GF-D8 (cell line): ENCODE data around the gene TLCD1.

Source experiments
- DNase-seq: peaks from one replicate; lab custom pipeline; 2025; lab: John Stamatoyannopoulos, UW

TLCD1 gene, protein sequence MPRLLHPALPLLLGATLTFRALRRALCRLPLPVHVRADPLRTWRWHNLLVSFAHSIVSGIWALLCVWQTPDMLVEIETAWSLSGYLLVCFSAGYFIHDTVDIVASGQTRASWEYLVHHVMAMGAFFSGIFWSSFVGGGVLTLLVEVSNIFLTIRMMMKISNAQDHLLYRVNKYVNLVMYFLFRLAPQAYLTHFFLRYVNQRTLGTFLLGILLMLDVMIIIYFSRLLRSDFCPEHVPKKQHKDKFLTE

DNA sequence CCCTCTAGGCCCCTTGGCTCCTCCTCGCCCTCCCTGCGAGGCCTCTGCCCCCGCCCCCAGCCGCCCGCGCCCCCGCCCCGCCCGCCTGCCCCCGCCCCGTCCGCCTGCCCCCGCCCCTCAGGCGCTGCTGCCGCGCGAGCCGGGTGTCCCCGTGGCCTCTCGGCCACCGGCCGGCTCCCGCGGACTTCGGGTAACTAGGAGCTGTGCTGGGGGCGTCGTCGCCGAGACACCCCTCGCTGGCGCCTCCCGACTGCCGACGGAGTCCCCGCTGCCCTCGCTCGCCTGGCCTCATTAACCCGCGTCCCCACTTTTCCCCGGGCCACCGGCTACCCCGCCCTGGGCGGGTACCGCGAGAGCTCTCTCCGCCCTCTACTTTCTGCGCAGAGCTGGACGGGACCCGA, at the start of gene TLCD1:
TLCD1 (minus strand) TSS at position 8 of the 401 bp plus-strand sequence. CDS start 136 bp downstream, outside the sequence.
- peak; percentile 5 for DNase-seq

DNA sequence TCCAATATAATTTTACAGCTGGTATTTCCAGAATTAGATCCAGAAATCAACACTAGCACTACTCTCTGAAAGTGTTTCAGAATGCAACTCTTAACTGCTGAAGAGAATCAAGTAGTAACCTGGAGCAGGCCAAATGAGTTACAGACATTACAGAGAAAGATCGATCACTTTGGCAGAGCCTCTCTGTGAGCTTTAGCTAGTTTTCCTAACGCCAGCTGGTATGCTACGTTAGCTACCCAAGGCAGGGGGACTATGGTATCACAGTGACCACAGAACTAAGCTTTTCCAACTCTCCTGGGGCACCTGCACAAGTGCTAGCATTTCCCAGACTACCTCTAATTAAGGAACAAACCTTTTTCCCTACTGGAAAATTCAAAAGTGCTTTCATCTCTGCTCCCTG, 48.2 kb upstream of the TLCD1 start:
- DNase-seq = no peak

DNA sequence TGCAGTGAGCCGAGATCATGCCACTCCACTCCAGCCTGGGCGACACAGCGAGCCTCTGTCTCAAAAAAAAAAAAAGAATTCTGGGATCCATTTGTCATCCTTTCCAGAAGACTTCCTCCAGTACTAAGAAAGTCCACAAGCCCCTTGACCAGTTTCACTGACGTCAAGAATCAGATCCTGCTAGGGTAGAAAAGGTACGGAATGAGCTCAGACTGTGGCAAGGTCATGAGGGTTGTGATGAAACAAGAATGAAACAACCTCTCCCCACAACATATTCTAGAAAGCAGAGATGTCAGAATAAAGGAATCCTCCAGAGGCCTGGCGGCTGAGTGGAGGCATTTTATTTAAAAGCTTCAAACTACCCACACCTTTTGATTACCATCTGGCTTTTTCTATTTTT, 47.7 kb upstream of the TLCD1 start:
- no peak for DNase-seq

DNA sequence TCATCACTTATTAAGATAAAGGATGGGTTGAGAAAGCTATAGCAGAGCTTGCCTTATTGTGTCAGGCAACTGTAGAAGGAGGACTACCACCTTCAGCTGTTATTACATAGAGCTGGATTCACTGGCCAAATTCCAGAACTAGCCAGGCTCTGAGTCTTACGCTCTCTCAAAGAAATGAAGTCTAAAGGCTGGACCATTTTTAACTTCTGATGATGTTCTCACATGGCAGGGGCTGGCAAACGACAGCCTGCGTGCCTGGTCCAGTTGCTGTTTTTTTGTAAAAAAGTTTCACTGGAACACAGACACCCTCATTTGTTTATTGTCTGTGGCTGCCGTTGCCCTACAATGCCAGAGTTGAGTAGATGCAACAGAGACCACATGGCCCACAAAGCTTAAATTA, 39.0 kb upstream of the TLCD1 start:
- no peak for DNase-seq

DNA sequence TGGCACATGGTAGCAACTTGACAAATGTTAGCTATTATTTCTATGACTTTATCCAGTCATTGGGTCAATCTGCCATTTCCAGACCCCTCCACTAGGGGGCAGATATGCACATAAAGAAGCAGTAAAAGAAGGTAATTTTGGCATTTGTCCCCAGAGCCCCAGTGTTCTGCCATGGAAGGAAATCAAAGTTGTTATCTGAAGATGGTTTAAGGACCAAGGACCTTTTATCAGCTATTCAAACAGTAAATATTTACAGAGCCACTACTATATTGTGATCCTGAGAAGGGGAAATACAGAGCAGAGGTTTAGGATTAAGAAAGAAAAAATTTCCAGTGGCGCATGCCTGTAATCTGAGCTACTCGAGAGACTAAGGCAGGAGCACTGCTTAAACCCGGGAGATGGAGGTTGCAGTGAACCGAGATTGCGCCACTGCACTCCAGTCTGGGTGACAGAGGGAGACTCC, 37.8 kb upstream of the TLCD1 start:
- peak; percentile 1 for DNase-seq

DNA sequence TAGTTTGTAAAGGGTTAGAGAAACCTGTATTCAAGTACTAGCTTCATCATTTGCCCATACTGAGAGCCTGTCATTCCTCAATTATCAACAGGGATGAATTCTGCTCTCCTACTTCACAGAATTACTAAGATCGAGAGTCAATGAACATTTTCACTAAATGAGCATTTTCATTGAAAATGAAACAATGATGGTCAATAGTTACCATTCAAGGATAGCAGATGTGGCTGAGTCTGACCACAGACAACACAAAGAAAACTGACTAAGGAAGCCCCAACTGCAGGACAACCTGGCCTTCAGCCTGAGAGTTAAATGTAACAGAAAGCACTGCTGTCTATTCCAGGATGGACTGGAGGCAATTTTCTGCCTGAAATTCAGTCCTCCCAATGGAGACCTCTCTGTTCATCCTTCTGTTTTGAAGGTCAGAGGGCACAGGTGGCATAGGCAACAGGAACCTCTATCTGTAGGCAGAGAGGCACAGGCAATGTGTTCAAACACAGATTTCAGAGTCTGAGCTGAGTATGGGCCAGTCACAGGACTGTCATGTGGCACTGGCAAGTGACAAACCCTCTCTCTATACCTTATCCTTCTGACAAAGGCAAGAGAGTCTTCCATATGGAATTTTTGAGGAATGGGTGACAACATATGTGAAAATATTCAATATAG, 37.2 kb upstream of the TLCD1 start:
- DNase-seq = no peak

DNA sequence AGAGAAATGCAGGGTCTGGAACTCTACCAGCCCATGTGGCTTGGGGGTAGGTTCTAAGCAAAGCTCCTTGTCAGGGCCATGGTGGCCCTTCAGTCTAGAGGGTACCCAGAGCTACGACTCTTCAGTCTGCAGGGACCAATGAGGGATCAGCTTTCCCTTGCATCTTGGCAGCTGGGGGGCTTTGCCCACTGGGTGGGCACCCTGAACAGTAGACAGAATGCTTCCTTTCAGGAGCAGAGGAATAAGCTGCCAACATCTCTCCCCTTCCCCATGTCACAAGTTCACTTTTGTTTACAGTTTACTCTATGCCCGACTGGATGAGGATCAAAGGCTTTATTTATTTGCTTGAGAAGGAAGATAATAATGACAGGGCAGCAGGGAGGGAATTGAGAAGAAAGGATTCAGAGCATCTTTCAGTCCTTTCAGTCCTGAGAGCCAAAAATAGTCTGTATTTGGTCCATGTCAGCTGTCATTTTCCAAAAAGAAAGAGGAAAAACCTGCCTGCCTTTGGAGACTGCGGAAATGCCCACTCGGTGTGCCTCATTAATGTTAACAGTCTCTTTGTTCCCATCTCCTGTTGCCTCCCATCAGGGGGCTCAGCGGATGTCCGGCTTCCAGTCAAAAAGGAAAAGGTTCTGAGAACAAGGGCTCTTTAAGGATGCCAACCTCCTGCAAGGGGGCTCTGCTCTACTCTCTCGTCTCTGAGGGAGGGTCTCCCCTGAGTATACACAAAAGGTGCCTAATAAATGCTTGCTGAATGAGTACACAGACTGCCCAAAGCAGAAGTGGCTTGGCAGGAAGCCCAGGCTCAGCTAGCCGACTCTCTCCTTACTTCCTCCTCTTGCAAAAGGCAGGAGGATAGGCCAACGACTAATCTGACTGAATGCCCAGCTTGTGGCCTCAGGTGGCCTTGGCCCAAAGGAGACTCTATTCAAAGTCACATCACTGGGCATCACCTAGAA, 34.8 kb upstream of the TLCD1 start:
- peak; percentile 53 for DNase-seq

DNA sequence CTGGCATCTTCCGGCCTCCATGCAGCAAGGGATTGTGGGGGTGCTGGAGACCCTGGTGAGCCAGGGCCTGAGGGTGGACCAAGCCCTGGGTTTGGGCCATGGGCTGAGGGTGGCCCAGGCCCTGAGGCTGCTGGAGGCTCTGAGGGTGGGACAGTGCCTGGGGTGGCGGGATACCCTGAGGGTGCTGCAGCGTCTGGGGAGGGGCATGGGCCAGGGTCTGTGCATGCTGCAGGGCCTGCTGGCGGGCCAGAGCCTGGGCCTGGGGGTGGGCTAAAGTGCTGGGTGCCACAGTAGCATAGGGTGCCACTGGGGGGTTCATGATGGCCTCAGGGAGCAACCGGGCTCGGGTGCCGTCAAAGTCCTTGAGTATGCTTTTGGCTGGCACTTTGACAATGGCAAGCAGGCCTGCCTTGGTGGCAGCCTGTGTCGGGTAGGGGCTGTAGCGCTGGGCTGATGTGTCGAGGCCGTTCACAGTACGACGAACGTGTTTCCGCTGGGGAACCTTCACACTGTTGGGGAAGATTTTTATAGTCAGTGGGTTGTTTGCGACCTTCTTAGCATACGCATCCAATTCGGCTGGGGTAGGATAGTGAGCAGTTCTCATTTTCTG, 33.3 kb upstream of the TLCD1 start:
- DNase-seq = no peak

DNA sequence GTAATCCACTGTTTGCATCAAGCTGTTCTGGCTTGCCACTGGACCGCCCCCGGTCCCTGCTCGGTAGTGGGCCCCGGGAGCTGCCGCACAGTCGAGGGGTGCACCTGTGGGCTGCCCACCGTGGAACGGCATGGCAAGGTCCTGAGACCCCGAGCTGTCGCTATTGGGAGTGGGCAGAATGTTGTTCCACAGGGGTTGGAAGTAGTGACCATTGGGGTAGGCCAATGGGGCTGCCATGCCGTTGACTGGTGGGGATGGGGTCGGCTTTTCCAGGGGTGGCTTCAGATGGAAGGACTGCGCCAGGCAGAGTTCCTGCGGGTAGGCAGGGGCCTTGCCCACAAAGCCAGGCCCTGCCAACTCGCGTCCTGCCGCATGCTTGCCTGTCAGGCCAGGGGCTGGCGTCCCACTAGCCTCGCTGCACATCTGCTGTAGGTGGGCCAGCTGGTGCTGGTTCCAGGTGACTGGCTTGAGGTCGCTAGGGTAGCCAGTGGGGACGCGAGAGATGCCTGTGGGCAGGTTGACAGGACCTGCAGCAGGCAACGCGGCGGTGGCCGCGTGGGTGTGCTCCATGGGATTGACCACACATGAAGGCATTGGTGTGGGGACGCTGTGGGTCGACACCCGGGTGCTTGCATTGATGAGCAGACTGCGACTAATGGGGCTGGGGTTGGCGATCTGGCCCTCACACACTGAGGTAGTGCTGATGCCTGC, 32.5 kb upstream of the TLCD1 start:
- no peak for DNase-seq

DNA sequence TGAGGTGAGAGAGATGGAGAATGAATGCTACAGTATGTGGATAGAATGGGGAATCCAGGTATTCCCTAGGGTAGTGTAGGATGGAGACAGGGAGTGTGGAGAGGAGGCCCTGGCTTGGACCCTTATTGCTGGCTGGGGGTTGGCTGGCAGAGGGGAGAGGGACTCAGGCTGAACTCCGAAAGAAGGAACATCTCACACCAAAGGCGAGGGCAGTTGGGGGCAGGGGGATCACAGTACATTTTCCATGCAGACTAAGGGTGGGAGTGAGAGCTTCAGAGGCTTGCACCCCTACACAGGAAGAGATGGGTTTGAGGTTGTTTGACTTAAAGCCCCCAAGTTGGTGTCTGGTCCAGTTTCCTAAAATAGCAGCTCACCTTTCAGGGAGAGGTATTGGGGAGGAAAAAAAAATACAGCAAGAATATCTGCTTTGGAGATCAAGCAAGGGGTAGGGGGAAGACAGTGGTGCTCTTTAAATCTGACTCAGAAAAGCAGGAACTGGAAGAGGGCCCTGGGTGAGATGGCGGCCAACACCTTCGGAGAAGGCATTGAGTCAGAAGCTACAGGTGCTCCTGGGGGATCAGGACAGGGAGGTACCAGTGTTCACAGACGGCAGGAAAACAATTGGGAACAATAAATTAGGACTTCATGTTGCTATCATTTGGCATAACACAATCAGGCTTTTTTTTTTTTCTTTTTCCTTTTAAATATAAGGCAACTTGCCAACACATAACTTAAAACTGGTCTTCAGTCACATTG, 30.2 kb upstream of the TLCD1 start:
- DNase-seq = no peak

DNA sequence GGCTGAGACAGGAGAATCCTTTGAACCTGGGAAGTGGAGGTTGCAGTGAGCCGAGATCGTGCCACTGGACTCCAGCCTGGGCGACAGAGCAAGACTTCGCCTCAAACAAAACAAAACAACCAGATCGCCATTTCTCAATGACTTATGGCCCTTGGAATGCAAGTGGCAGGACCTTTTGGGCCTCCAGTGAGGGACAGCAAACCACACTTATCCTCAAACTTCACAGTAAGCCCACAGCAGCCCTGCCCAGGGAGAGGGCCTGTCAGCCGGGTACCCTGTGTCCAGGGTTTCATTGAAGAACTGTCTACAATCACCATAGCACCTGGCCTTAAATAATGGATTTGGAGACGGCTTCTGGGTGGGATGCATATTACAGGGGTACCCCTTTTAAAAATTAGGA, 29.5 kb upstream of the TLCD1 start:
- DNase-seq = no peak

DNA sequence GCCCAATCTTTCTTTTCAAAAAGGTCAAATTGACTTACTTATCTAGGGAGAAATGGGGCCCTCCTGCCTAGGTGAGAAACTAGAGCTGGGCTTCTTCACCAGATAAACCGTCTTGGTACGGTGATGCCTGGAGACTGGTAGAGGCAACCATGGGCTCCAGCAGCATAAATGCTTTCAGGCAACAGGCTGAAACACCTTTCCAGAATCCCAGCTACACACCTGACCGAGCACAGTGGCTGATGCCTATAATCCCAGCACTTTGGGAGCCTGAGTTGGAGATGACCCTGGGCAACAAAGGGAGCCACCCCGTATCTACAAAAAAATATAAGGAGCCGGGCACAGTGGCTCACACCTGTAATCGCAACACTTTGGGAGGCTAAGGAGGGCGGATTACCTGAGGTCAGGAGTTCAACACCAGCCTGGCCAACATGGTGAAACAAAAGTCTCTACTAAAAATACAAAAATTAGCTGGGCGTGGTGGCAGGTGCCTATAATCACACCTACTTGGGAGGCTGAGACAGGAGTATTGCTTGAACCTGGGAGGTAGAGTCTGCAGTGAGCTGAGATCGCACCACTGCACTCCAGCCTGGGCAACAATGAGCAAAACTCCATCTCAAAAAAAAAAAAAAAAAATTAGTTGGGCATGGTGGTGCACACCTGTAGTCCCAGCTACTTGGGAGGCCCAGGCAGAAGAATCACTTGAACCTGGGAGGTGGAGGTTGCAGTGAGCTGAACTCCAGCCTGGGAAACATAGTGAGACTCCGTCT, 25.8 kb upstream of the TLCD1 start:
- DNase-seq = no peak

DNA sequence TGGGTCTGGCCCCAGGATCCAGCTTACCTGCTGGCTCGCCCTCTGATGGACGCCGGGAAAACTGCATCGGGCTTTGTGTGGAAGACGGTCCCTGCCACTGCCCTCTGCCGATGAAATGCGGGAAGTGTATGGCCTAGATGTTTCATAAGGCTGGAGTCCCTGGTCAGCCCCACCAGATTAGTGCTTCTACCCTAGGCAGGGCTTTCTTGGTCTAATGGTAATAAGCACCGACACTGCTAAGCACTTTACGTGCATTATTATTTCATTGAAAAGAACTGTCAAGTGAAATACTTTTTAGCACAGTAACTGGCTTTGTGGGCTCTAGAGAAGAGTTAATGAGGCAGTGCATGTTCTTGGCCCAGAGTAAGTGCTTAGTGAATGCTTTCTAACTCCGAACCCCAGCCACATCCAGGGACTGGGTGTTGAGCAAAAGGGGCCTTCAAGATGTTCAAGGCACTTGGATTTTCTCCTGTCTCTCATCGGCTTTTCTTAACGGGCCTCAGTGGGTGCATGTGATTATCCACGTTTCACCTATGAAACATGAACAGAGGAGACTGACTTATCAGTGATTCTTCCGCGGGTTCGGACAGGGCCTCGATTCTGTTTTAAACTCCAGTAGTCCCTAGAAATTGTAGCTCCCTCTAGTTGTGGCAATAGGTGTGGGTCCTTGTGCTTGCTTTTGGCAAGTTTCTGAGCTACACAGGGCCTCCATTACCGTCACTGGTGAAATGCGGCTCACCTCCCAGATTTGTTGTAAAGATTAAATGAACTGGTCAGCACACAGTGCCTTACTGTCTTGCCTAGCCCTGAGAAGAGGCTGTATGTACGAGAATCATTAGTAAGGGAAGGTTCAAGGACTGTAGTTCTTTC, 24.4 kb upstream of the TLCD1 start:
- DNase-seq = peak; percentile 28

DNA sequence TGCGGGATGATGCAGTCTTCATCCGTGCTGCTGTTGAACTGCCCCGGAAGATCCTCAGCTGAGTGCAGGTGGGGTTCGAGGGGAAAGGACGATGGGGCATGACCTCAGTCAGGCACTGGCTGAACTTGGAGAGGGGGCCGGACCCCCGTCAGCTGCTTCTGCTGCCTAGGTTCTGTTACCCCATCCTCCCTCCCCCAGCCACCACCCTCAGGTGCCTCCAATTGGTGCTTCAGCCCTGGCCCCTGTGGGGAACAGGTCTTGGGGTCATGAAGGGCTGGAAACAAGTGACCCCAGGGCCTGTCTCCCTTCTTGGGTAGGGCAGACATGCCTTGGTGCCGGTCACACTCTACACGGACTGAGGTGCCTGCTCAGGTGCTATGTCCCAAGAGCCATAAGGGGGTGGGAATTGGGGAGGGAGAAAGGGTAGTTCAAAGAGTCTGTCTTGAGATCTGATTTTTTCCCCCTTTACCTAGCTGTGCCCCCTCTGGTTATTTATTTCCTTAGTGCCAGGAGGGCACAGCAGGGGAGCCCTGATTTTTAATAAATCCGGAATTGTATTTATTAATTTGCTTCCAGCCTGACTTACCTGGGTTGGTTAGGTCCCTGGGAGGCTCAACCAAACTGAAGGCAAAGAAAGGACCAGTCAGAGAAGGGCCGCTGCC, 23.6 kb upstream of the TLCD1 start:
- DNase-seq = no peak

DNA sequence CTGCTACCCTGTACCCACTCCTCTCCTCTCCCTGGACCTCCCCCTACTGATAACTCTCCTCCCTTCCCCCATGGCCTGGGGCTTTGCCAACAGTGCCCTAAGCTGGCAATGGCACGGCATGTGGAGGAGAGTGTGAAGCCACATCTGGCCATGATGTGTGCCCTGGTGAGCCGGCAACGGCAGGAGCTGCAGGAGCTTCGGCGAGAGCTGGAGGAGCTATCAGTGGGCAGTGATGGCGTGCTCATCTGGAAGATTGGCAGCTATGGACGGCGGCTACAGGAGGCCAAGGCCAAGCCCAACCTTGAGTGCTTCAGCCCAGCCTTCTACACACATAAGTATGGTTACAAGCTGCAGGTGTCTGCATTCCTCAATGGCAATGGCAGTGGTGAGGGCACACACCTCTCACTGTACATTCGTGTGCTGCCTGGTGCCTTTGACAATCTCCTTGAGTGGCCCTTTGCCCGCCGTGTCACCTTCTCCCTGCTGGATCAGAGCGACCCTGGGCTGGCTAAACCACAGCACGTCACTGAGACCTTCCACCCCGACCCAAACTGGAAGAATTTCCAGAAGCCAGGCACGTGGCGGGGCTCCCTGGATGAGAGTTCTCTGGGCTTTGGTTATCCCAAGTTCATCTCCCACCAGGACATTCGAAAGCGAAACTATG, 23.0 kb upstream of the TLCD1 start:
- DNase-seq = no peak

DNA sequence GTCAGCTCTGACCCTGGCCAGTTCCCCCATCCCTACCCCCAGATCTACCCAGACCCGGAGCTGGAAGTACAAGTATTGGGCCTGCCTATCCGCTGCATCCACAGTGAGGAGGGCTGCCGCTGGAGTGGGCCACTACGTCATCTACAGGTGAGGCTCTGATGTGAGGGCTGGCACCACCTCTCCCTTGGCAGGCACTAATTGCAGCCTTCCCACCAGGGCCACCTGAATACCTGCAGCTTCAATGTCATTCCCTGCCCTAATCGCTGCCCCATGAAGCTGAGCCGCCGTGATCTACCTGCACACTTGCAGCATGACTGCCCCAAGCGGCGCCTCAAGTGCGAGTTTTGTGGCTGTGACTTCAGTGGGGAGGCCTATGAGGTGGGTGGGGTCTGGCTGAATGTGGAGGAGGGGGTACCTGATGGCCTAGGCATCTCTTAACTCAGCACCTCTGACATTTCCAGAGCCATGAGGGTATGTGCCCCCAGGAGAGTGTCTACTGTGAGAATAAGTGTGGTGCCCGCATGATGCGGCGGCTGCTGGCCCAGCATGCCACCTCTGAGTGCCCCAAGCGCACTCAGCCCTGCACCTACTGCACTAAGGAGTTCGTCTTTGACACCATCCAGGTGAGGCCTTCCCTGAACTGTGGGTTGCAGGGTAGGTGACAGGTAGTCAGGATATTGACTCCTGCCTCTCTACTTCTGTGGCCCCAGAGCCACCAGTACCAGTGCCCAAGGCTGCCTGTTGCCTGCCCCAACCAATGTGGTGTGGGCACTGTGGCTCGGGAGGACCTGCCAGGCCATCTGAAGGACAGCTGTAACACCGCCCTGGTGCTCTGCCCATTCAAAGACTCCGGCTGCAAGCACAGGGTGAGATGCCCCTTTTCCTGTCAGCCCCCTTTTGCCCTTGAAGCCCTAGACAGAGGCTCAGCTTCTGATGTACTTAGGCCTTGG, 22.0 kb upstream of the TLCD1 start:
- no peak for DNase-seq
